ENCODE data around the gene SNED1. TPM values are rescaled to one million over a fixed set of nuclear protein-coding genes. Genes with fewer than 3 reads are reported as not detected.

SNED1 gene
- total and polyA plus RNA-seq, 9 of the 15 experiments (the other 6 are each of a cell fraction or from before 2014, with no cell fraction given): 0.03 to 0.07 (median 0.05) TPM; not detected in 5

DNA sequence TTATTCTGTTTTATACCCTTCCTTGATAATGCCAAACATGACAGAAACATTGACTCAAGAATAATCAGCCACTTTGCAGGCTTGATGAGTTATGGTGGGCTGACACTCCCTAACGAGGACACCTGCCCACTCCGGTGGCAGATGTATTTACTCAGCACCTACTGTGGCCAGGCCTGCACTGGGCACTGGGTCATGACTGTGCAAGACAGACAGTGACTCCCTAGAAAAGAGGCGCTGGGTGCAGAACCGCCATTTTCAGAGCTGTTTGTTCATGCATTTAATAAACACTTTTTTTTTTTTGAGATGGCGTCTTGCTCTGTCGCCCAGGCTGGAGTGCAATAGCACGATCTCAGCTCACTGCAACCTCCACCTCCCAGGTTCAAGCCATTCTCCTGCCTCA lies 32.5 kb downstream of the SNED1 start (continued):
- TF ChIP-seq, protein P1, sequence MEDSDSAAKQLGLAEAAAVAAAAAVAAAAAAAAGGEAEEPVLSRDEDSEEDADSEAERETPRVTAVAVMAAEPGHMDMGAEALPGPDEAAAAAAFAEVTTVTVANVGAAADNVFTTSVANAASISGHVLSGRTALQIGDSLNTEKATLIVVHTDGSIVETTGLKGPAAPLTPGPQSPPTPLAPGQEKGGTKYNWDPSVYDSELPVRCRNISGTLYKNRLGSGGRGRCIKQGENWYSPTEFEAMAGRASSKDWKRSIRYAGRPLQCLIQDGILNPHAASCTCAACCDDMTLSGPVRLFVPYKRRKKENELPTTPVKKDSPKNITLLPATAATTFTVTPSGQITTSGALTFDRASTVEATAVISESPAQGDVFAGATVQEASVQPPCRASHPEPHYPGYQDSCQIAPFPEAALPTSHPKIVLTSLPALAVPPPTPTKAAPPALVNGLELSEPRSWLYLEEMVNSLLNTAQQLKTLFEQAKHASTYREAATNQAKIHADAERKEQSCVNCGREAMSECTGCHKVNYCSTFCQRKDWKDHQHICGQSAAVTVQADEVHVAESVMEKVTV (CRISPR knock-in tag; IDR thresholded peaks at IDR 0.05): no peak
- TF ChIP-seq, protein P2, sequence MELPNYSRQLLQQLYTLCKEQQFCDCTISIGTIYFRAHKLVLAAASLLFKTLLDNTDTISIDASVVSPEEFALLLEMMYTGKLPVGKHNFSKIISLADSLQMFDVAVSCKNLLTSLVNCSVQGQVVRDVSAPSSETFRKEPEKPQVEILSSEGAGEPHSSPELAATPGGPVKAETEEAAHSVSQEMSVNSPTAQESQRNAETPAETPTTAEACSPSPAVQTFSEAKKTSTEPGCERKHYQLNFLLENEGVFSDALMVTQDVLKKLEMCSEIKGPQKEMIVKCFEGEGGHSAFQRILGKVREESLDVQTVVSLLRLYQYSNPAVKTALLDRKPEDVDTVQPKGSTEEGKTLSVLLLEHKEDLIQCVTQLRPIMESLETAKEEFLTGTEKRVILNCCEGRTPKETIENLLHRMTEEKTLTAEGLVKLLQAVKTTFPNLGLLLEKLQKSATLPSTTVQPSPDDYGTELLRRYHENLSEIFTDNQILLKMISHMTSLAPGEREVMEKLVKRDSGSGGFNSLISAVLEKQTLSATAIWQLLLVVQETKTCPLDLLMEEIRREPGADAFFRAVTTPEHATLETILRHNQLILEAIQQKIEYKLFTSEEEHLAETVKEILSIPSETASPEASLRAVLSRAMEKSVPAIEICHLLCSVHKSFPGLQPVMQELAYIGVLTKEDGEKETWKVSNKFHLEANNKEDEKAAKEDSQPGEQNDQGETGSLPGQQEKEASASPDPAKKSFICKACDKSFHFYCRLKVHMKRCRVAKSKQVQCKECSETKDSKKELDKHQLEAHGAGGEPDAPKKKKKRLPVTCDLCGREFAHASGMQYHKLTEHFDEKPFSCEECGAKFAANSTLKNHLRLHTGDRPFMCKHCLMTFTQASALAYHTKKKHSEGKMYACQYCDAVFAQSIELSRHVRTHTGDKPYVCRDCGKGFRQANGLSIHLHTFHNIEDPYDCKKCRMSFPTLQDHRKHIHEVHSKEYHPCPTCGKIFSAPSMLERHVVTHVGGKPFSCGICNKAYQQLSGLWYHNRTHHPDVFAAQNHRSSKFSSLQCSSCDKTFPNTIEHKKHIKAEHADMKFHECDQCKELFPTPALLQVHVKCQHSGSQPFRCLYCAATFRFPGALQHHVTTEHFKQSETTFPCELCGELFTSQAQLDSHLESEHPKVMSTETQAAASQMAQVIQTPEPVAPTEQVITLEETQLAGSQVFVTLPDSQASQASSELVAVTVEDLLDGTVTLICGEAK (IDR thresholded peaks at IDR 0.05): no peak
- TF ChIP-seq, protein P2 (CRISPR knock-in tag; IDR thresholded peaks at IDR 0.05): no peak
- TF ChIP-seq ADNP (tag; IDR thresholded peaks at IDR 0.05) (no peak), ERF (CRISPR knock-in tag; IDR thresholded peaks at IDR 0.05) (no peak), NR3C1 (CRISPR knock-in tag; IDR thresholded peaks at IDR 0.05) (no peak), ZNF668 (CRISPR knock-in tag; IDR thresholded peaks at IDR 0.05) (no peak), MECOM (CRISPR knock-in tag; IDR thresholded peaks at IDR 0.05) (no peak)
